HepG2 (cell line): ENCODE data around the gene PIK3IP1. TPM values are rescaled to one million over a fixed set of nuclear protein-coding genes. Genes with fewer than 3 reads are reported as not detected.

Source experiments
- ATF7-NPFF ChIP-seq: sonication (generic); formaldehyde crosslinking; IDR thresholded peaks from 2 replicates; pipeline ENCODE4 v1.8.1; 2023; ENCODE audit warnings: mild to moderate bottlenecking, low read depth, missing genetic modification reagents, moderate library complexity
- GATAD1 ChIP-seq: IDR thresholded peaks from 2 replicates; pipeline ENCODE4 v1.6.1; 2016; ENCODE audit warnings: missing genetic modification reagents, missing compliant biosample characterization
- KLF11 ChIP-seq: IDR thresholded peaks from 2 replicates; pipeline ENCODE4 v1.6.1; 2016; ENCODE audit warnings: missing compliant biosample characterization
- NCOA1 ChIP-seq: sonication (generic); formaldehyde crosslinking; IDR thresholded peaks from 2 replicates; pipeline ENCODE4 v1.9.0; 2021; ENCODE audit warnings: missing genetic modification reagents
- NCOA2 ChIP-seq: sonication (generic); formaldehyde crosslinking; IDR thresholded peaks from 2 replicates; pipeline ENCODE4 v1.8.0; 2022; ENCODE audit warnings: inconsistent platforms
- NFE2 ChIP-seq: sonication (generic); formaldehyde crosslinking; IDR thresholded peaks from 2 replicates; pipeline ENCODE4 v1.4.0; 2020; ENCODE audit warnings: missing genetic modification reagents
- NFIC ChIP-seq: IDR thresholded peaks from 2 replicates; pipeline ENCODE4 v1.6.1; 2012; ENCODE audit warnings: mild to moderate bottlenecking, low read length, inconsistent platforms
- NFYB ChIP-seq: sonication (generic); formaldehyde crosslinking; IDR thresholded peaks from 2 replicates; pipeline ENCODE4 v1.4.0; 2020; ENCODE audit warnings: missing genetic modification reagents
- POLR2AphosphoS5 ChIP-seq: IDR thresholded peaks from 2 replicates; pipeline ENCODE4 v1.6.1; 2012; ENCODE audit warnings: low read depth, low read length
- SMARCE1 ChIP-seq: fragments of 450-650 bp; IDR thresholded peaks from 2 replicates; pipeline ENCODE4 v1.6.1; 2017; ENCODE audit warnings: borderline replicate concordance
- SRSF1 ChIP-seq: fragments of 200-400 bp; formaldehyde crosslinking; optimal IDR thresholded peaks from 2 replicates; pipeline ENCODE3; 2017; ENCODE audit warnings: mild to moderate bottlenecking, low read depth, low read length, moderate library complexity
- SSRP1 ChIP-seq: IDR thresholded peaks from 2 replicates; pipeline ENCODE4 v1.6.1; 2016; ENCODE audit warnings: control low read depth
- TBX3 ChIP-seq: fragments of 450-650 bp; IDR thresholded peaks from 2 replicates; pipeline ENCODE4 v1.6.1; 2017; ENCODE audit warnings: antibody characterized with exemption, mild to moderate bottlenecking, inconsistent platforms, borderline replicate concordance
- TFDP2 ChIP-seq: sonication (generic); formaldehyde crosslinking; IDR thresholded peaks from 2 replicates; pipeline ENCODE4 v1.4.0; 2020; ENCODE audit warnings: missing genetic modification reagents
- TRAFD1 ChIP-seq: sonication (generic); formaldehyde crosslinking; IDR thresholded peaks from 2 replicates; pipeline ENCODE4 v1.5.1; 2020; ENCODE audit warnings: missing genetic modification reagents, mild to moderate bottlenecking, borderline replicate concordance
- ZBTB1 ChIP-seq: sonication (generic); formaldehyde crosslinking; IDR thresholded peaks from 2 replicates; pipeline ENCODE4 v1.4.0; 2020; ENCODE audit warnings: missing genetic modification reagents, borderline replicate concordance
- ZFAT ChIP-seq: sonication (generic); formaldehyde crosslinking; conservative IDR thresholded peaks from 2 replicates; pipeline ENCODE4 v1.8.1; 2023; ENCODE audit warnings: missing genetic modification reagents, inconsistent platforms
- ZNF230 ChIP-seq: sonication (generic); formaldehyde crosslinking; IDR thresholded peaks from 2 replicates; pipeline ENCODE4 v1.4.0; 2020; ENCODE audit warnings: mild to moderate bottlenecking, missing genetic modification reagents
- ZNF432 ChIP-seq: sonication (generic); formaldehyde crosslinking; IDR thresholded peaks from 2 replicates; pipeline ENCODE4 v1.5.0; 2020; ENCODE audit warnings: missing genetic modification reagents, mild to moderate bottlenecking, borderline replicate concordance
- ZNF484 ChIP-seq: sonication (generic); formaldehyde crosslinking; IDR thresholded peaks from 2 replicates; pipeline ENCODE4 v1.5.1; 2020; ENCODE audit warnings: mild to moderate bottlenecking, low read depth, missing genetic modification reagents, borderline replicate concordance
- ZNF557 ChIP-seq: sonication (generic); formaldehyde crosslinking; IDR thresholded peaks from 2 replicates; pipeline ENCODE4 v1.4.0; 2020; ENCODE audit warnings: missing genetic modification reagents
- ZNF616 ChIP-seq: sonication (generic); formaldehyde crosslinking; IDR thresholded peaks from 2 replicates; pipeline ENCODE4 v1.5.0; 2020; ENCODE audit warnings: low read depth, mild to moderate bottlenecking, missing genetic modification reagents
- ZNF674 ChIP-seq: sonication (generic); formaldehyde crosslinking; IDR thresholded peaks from 2 replicates; pipeline ENCODE4 v1.5.0; 2020; ENCODE audit warnings: low read depth, mild to moderate bottlenecking, missing genetic modification reagents
- polyA plus RNA-seq, 8 experiments: library from polyadenylated mRNA; depleted of rRNA in 3 of 8; stranded (reverse) in 7 of 8; unstranded in 1 of 8; fragments of >200 nt; fragmentation: Illumina TruSeq in 4 of 8; extraction: Trizol in 4 of 8; gene quantifications; 2 replicates each; pipeline versions ENCODE4 v1.2.1 to v1.2.3, GENCODE V29; 2011 to 2016; ENCODE audit warnings: low read depth in 4 of 8, missing spikeins in 1 of 8, mixed read lengths in 1 of 8; ENCODE audit not compliant: insufficient read depth in 1 of 8
- total RNA-seq, 5 experiments: library from RNA; depleted of rRNA; stranded (reverse); fragments of >200 nt; fragmentation: Illumina TruSeq; extraction: Trizol; gene quantifications; 2 replicates each; pipeline ENCODE4 v1.2.3, GENCODE V29; 2016; ENCODE audit warnings: low read depth in 1 of 5
- TF ChIP-seq, protein P1 (sequence below): sonication (generic); formaldehyde crosslinking; IDR thresholded peaks from 2 replicates; pipeline ENCODE4 v1.4.0; 2020; ENCODE audit warnings: missing genetic modification reagents, borderline replicate concordance
- TF ChIP-seq, protein P2 (sequence below): sonication (generic); formaldehyde crosslinking; IDR thresholded peaks from 2 replicates; pipeline ENCODE4 v1.9.0; 2021; ENCODE audit warnings: missing genetic modification reagents, mild to moderate bottlenecking, borderline replicate concordance

The PIK3IP1 gene
- total and polyA plus RNA-seq, 2 of the 13 experiments (the other 11 are each of a cell fraction or from before 2014, with no cell fraction given): 1.3 to 2.5 TPM

- TF ChIP-seq TRAFD1 (CRISPR knock-in tag): no peak
- no peak for TF ChIP-seq NCOA2 (CRISPR knock-in tag)
- no peak for TF ChIP-seq ZNF674 (CRISPR knock-in tag)
- TF ChIP-seq TFDP2 (CRISPR knock-in tag): no peak
- no peak for TF ChIP-seq ZNF557 (CRISPR knock-in tag)
- TF ChIP-seq, protein P1, sequence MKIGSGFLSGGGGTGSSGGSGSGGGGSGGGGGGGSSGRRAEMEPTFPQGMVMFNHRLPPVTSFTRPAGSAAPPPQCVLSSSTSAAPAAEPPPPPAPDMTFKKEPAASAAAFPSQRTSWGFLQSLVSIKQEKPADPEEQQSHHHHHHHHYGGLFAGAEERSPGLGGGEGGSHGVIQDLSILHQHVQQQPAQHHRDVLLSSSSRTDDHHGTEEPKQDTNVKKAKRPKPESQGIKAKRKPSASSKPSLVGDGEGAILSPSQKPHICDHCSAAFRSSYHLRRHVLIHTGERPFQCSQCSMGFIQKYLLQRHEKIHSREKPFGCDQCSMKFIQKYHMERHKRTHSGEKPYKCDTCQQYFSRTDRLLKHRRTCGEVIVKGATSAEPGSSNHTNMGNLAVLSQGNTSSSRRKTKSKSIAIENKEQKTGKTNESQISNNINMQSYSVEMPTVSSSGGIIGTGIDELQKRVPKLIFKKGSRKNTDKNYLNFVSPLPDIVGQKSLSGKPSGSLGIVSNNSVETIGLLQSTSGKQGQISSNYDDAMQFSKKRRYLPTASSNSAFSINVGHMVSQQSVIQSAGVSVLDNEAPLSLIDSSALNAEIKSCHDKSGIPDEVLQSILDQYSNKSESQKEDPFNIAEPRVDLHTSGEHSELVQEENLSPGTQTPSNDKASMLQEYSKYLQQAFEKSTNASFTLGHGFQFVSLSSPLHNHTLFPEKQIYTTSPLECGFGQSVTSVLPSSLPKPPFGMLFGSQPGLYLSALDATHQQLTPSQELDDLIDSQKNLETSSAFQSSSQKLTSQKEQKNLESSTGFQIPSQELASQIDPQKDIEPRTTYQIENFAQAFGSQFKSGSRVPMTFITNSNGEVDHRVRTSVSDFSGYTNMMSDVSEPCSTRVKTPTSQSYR (CRISPR knock-in tag): no peak
- TF ChIP-seq, protein P2, sequence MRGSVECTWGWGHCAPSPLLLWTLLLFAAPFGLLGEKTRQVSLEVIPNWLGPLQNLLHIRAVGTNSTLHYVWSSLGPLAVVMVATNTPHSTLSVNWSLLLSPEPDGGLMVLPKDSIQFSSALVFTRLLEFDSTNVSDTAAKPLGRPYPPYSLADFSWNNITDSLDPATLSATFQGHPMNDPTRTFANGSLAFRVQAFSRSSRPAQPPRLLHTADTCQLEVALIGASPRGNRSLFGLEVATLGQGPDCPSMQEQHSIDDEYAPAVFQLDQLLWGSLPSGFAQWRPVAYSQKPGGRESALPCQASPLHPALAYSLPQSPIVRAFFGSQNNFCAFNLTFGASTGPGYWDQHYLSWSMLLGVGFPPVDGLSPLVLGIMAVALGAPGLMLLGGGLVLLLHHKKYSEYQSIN: no peak
- TF ChIP-seq SSRP1 (CRISPR knock-in tag): no peak
- TF ChIP-seq ZFAT: no peak
- no peak for TF ChIP-seq ZNF230 (CRISPR knock-in tag)
- no peak for TF ChIP-seq TBX3
- no peak for TF ChIP-seq NCOA1 (CRISPR knock-in tag)
- no peak for TF ChIP-seq SMARCE1
- no peak for TF ChIP-seq ZNF616 (CRISPR knock-in tag)
- TF ChIP-seq ATF7-NPFF: no peak
- no peak for TF ChIP-seq KLF11
- TF ChIP-seq NFIC: no peak
- 0 out of 2 replicates have a peak, but pooled peaks have one; percentile 36 for TF ChIP-seq GATAD1 (CRISPR knock-in tag)
- TF ChIP-seq SRSF1: no peak
- no peak for TF ChIP-seq POLR2AphosphoS5
- no peak for TF ChIP-seq ZNF432
- no peak for TF ChIP-seq NFE2 (CRISPR knock-in tag)
- no peak for TF ChIP-seq ZBTB1
- TF ChIP-seq ZNF484: no peak
- TF ChIP-seq NFYB: no peak
These were observed at the start of gene PIK3IP1 (continued) for GRCh38 chr22:31292236-31292989.
